ENCODE data around the gene TMOD1. TPM values are rescaled to one million over a fixed set of nuclear protein-coding genes. Genes with fewer than 3 reads are reported as not detected.

Gene TMOD1
- total RNA-seq, 2 donors from 2014 or later: 1.0 to 4.9 TPM

GRCh38 chr9:97527626-97528528, 26.4 kb downstream of the TMOD1 start:
- Histone ChIP-seq H3K36me3 (no peaks in the 10 kb centered on the region), H3K9ac (ENCODE audit: low read depth in 2 of 2, low read length in 2 of 2) (no peak overlapping the region), H3K27me3 (no peaks in the 10 kb centered on the region), H3K27ac (no peak overlapping the region), H3K4me3 (no peak overlapping the region), H3K9me3 (no peaks in the 10 kb centered on the region), H3K4me1 (no peaks in the 10 kb centered on the region)
- intact Hi-C loops (cut with DNase I): no loop called here
- DNase-seq: no peak
- TF ChIP-seq CTCF (IDR thresholded peaks at IDR 0.05): no peak

GRCh38 chr9:97528529-97529230, 27.2 kb downstream of the TMOD1 start:
- H3K27me3 ChIP-seq: no peaks in the 10 kb centered on the region
- TF ChIP-seq CTCF (IDR thresholded peaks at IDR 0.05): no peak
- no peak overlapping the region for H3K9ac ChIP-seq (ENCODE audit: low read depth in 2 of 2, low read length in 2 of 2)
- H3K36me3 ChIP-seq: no peaks in the 10 kb centered on the region
- no peak for DNase-seq
- intact Hi-C loops (cut with DNase I): no loop called here
- H3K4me1 ChIP-seq: no peaks in the 10 kb centered on the region
- no peak overlapping the region for H3K27ac ChIP-seq
- H3K4me3 ChIP-seq: no peak overlapping the region
- H3K9me3 ChIP-seq: no peaks in the 10 kb centered on the region

DNA sequence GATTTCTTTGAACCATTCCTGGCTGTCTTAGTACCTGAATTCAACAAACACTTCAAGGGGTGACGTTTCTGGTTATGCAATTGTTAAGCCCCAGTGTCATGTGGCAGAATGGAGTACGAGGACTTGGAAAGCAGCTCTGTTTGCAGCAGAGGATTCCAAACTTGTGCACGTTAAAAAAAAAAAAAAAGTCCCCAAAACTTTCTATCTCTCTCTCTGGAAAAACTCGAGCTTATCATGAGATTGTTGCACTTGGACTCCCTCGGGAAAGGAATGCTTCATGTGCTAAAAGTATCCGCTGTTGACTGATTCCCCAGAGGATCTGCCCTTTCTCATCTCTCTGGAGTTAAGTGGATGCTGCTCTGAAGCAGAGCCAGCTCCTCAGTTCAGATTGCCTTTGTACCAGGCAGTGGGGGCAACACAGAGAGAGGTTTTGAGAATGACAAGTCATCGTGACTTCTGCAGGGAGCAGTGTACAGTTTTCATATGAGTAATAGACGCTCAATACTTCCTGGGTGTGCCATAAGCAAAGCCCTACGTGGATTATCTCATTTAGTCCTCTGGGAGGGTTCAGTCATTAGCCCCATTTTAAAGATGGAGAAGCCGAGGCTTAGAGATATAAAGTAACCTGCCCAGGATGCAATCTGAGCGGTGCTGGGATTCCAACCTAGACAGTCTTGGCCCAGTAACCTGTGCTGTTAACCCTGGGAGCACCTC, 28.1 kb downstream of the TMOD1 start:
- no peaks in the 10 kb centered on the region for H3K27me3 ChIP-seq
- no peak for DNase-seq
- no peaks in the 10 kb centered on the region for H3K4me1 ChIP-seq
- no peak overlapping the region for H3K4me3 ChIP-seq
- H3K36me3 ChIP-seq: no peaks in the 10 kb centered on the region
- no peaks in the 10 kb centered on the region for H3K9me3 ChIP-seq
- TF ChIP-seq CTCF (IDR thresholded peaks at IDR 0.05): no peak
- intact Hi-C loops (cut with DNase I): no loop called here
- no peak overlapping the region for H3K9ac ChIP-seq (ENCODE audit: low read depth in 2 of 2, low read length in 2 of 2)
- H3K27ac ChIP-seq: no peak overlapping the region

GRCh38 chr9:97531888-97532376, 30.5 kb downstream of the TMOD1 start:
- intact Hi-C loops (cut with DNase I): no loop called here
- no peaks in the 10 kb centered on the region for H3K4me1 ChIP-seq
- DNase-seq: no peak
- no peaks in the 10 kb centered on the region for H3K9me3 ChIP-seq
- no peak overlapping the region for H3K27ac ChIP-seq
- no peaks in the 10 kb centered on the region for H3K27me3 ChIP-seq
- peak overlapping the region in 1 of 2 donors; percentile 23 for H3K9ac ChIP-seq (ENCODE audit: low read depth in 2 of 2, low read length in 2 of 2)
- H3K36me3 ChIP-seq: no peaks in the 10 kb centered on the region
- H3K4me3 ChIP-seq: no peak overlapping the region
- no peak for TF ChIP-seq CTCF (IDR thresholded peaks at IDR 0.05)

GRCh38 chr9:97534185-97534584, 32.7 kb downstream of the TMOD1 start:
- intact Hi-C loops (cut with DNase I): no loop called here
- Histone ChIP-seq H3K9ac (ENCODE audit: low read depth in 2 of 2, low read length in 2 of 2) (no peak overlapping the region), H3K9me3 (no peaks in the 10 kb centered on the region), H3K36me3 (no peaks in the 10 kb centered on the region), H3K27ac (no peak overlapping the region), H3K27me3 (no peaks in the 10 kb centered on the region), H3K4me3 (no peak overlapping the region), H3K4me1 (no peaks in the 10 kb centered on the region)
- no peak for TF ChIP-seq CTCF (IDR thresholded peaks at IDR 0.05)
- DNase-seq: no peak
